HG02571 (cell line): ENCODE results near the gene GPBAR1.

Source experiments
- ATAC-seq: cut with Tn5 transposase; IDR thresholded peaks from one replicate; pipeline ENCODE4 v1.9.1; 2021; ENCODE audit warnings: mild to moderate bottlenecking, moderate library complexity; ENCODE audit not compliant: unreplicated experiment

The GPBAR1 gene

DNA sequence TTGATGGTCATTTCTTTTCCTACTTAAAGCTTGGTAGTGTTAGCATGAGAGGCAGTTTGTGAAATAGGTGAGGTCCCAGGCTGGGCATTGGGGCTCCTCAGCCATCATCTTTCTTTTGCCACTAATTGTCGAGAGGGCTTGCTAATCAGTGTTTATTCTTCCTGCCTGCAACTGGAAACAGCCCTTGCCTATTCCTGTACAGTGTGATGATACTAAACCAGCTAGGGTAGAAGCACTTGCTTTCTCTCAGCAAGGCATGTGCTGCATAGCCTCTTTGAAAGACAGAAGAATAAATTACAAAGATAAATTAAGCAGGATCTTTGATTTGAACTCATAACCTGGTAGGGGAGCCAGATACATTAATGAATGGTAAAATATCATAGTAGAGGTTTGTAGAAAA is 16.6 kb upstream of the GPBAR1 start:
- no peak for ATAC-seq

DNA sequence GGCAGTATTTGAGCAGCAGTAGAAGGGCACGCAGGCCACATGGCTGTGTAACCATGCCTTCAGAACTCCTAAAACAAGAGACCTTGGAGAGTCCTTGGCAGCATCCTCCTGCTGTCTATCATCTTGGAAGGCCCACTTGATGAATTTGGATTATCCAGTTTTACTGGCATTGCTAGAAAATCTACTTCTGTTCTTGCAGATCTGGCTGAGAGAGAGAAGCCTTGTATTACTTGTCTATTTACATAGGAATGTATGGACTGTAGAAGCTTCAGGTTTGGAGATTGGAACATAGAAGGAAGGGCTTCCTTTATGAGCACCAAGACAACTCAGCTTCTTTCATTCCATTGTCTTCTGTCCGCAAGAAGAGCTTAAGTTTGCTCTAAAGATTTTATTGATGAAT is 16.1 kb upstream of the GPBAR1 start:
- ATAC-seq: no peak

DNA sequence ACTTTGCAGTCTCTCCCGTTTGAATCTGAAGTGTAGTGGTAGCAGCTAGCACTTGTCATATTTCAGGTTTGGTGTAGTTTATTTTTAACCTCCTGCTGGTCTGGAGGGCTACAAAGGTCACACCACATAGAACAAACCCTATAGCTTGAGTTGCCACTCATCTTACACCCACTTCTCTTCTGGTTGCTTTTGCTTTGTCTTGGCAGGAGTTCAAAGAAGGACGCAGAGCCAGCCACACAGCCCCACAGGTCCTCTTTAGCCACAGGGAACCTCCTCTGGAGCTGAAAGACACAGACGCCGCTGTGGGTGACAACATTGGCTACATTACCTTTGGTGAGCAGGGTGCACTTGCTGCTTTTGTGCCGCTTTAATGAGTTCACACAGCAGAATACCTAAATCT is 15.6 kb upstream of the GPBAR1 start:
- ATAC-seq: no peak

DNA sequence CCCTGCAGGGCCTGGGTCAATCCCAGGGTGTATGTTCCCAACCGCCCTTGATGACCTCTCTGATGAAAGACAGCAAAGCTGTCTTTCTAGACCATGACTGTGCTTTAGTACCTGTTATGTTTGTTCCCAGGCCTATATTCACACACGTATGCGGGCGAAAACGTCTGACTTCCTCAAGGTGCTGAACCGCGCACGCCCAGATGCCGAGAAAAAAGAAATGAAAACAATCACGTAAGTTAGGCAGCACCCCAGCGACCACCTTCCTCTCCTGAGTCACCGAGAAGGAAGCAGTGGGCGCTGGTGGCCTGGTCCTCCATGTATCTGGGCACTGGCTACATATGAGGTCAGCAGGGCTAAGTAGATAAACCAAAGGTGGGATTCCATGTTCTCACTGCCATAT is 11.1 kb upstream of the GPBAR1 start:
- no peak for ATAC-seq

DNA sequence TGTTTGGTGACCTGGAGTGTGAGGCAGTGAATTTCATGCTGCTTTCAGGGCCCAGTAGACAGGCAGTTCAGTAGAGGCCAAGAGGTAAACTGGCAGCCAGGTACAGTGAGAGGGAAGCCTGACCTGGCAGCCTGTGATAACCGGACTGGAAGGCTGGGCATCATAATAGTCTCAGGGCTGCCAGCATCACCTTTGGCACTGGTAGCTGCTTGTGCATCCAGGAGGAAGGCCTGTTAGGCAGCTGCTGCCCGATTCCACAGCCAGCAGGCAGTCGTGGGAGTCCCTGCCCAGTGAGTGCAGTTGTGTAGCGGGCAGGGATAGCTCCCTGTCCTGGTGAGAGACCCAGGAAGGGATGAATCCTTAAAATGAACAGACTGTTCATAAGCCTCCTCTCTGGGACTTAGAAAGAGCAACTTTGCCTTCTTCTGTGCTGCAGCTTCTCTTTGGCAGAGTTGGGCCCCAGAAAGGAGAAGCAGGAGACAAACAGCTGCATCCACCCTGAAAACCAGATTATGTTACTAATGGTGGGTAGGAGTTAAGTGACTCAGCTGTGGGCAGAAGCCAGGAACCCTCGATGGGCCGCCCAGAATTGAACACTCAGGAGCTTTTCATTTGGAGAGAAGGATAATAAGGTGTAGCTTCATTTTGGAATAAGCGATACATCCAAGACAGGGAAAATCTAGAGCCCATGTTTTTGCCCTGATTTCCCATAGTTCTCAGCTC is 8.1 kb upstream of the GPBAR1 start:
- ATAC-seq: no peak

DNA sequence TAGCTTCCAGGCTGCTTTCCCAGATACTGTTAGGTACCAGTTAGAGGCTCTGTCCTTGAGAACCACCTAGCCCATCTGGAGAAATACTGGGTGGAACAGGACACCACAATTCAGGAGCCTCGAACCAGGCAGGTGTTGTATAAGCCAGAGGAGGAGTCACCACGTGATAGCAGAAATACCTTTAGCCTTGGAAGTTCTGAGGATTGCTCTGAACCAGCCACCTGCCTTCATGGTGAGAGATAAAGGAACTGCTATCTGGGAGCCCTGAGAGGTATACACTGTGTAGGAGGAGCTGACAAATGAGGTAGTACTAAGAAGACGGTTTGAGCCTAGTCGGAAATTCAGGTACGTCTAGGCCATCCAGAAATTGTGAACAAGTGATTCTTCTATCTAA is 7.6 kb upstream of the GPBAR1 start:
- no peak for ATAC-seq

DNA sequence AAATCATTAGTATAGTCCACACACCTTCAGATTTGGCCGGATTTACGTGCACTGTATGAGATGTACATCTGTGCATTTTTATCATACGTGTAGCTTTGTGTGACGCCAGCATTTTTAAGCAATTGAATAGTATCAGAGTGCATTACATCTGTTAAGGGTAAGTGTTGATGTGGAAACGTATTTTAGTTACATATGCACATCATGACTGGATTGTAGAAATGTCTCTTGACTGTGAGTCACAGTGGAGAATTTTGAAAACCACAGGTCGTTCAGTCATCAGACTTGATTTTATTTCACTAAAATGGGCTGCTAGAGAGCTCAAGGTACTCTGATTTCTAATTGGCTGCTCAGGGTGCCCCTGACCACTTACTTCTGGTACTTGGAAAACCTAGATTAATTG is 5.4 kb upstream of the GPBAR1 start:
- ATAC-seq: no peak

DNA sequence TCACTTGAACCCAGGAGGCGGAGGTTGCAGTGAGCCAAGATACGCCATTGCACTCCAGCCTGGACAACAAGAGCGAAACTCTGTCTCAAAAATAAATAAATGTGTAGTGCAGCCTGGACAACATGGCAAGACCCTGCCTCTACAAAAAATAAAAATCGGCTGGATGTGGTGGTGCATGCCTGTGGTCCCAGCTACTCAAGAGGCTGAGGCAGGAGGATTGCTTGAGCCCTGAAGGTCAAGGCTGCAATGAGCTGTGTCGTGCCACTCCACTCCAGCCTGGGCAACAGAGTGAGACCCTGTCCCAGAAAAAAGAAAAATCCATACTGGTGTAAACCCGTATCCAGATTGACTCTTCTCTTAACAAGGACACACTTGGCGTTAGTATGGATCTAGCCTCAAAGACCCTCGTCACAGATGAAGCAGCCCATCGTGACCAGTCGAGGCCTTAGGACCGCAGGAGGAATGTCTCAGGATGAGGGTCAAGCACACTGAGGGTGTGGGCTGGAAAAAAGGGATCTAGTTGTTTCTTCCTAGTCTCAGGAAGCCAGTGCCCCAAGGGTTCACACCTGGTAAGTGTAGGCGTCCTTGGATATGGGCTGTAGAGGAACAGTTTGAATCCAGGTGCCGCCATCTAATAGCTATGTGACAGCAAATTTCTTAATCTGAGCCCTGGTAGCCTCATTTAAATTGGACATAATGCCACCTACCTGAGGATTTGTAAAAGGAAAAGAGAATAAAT is 4.0 kb upstream of the GPBAR1 start:
- no peak for ATAC-seq

DNA sequence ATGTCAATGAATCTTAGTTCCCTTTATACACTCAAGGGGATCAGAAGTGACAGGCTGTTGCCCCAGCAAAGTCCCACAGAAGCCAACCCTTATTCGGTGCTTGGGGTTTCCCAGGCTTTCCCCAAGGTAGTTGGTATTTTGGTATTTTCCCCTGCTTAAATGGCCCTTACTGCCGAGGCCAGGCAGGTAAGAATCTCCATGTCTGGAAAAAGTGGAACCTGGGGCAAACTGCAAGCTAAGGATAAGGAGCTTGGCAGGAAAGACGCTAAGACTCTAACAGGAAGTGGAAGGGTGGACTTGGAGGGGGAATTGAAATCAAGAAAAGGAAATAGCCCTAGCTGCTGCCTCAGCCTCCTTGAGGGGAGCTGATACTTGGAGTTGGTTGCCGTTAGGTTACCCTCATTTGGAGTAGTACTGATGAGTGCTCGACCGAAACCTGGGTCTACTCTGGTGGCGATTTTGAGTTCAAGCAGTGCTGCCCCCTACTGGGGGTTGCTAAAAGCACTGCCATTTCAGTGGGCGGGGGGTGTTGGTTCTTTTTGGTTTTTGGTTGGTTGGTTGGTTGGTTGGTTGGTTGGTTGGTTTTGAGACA is 3.3 kb upstream of the GPBAR1 start:
- ATAC-seq: peak; percentile 59

DNA sequence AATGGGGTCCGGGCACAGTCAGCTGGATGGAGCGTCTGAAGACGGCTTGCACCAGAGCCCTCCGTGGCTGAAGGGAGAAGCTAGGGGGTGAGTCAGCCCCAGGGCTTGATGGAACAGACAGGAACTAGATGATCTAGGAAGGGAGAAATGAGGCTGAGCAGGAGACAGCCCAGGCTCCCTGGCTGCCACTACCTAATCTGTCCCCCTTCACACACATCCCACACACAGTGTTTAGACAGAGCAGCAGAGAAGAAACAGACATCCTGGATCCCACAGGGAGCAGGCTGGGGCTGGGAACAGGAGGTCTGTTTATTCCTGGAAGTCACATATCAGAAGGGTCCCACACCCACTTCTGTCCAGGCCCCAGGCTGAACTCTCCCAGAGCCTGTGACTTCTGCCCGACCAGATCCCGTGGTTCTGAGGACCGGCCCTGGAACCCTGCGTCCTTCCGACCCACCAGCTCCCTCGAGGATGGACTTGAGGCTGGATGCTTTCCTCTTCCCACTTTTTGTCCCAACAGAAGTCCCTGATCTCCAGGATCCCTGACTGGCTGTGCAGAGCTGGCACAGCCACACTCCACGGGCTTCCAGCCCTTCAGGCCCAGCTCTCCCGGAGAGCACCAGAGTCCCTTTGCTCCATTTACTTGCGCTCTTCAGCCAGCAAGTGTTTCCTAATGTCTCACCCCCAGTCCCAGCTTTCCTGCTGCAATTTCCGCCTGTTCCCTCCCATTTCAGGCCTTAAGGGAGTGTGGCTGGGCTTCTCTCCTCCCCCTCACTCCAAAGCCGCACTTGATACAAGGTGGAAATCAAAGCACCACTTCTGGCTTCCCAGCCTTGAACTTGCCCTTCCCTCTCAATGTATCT is 1.5 kb upstream of the GPBAR1 start:
- no peak for ATAC-seq

DNA sequence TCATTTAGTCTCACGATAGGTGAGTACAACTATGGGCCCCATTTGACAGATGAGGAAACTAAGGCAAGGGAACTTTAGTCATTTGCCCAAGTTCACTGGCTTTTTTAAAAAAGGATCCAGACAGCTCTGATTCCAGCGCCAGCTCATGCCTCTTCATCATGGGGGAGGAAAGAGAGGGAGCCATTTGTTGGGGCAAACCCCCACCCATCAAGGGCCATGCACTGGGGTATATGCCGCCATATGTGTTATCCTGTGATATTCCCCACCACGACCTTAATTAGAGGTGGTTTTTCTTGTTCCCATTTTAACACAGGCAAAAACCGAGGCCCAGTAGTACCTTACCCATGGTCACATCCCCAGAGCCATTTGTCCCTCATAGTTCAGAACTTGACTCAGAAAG is 649 bp upstream of the GPBAR1 start:
- no peak for ATAC-seq

DNA sequence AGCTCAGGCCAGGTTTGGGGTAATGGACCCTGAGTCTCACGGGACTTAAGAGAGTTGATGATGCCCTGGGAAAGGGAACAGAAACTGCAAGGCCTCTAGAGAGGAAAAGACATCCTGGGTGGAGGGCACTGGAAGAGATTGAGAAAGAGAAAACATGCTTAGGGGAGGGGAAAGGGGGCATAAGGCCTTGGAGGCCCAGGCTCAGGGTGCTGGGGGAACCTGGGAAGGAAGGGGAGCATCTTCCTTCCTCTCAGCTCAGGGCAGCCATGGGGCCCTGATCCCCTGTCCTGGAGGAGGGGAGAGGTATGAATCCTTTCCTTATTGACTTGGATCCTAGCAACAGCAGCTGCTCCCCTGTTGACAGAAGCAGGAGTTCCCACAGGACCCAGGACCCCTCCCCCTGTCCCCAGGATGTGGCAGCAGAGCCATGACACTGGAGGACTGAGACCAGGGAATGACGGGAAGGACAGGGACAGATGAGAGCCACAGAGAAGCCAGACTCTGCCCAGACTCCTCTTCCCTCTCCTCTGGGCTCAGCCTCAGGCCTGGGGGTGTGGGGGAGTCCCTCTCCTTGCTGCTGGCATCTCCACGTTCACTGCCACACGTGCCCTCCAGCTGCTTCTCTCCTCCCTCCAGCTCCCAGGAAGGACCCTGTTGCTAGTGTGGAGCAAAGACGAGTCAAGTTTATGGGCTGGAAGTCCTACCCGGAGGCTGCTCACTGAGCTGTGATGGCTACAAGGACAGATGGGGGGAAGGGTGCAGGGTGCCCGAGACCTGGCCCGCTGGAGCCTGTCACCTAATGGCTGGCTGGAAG is 815 bp downstream of the GPBAR1 start:
- ATAC-seq: no peak

DNA sequence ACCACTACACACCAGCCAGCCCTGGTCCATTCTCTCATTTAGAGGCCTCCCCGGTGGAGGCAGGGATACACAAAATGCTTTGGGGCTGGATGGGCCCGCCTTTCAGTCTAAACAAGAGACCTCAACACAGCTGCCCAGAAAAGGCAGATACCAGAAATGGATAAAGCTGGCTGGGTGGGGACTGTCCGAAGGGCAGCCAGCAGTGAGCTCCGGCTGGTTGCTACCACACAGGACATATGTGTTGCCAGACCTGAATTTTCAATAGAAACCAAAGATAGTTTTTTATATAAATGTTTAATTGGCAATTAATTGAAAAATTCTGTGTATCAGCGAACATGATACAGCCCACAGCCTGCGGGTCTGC is 1.4 kb downstream of the GPBAR1 start:
- ATAC-seq: no peak

DNA sequence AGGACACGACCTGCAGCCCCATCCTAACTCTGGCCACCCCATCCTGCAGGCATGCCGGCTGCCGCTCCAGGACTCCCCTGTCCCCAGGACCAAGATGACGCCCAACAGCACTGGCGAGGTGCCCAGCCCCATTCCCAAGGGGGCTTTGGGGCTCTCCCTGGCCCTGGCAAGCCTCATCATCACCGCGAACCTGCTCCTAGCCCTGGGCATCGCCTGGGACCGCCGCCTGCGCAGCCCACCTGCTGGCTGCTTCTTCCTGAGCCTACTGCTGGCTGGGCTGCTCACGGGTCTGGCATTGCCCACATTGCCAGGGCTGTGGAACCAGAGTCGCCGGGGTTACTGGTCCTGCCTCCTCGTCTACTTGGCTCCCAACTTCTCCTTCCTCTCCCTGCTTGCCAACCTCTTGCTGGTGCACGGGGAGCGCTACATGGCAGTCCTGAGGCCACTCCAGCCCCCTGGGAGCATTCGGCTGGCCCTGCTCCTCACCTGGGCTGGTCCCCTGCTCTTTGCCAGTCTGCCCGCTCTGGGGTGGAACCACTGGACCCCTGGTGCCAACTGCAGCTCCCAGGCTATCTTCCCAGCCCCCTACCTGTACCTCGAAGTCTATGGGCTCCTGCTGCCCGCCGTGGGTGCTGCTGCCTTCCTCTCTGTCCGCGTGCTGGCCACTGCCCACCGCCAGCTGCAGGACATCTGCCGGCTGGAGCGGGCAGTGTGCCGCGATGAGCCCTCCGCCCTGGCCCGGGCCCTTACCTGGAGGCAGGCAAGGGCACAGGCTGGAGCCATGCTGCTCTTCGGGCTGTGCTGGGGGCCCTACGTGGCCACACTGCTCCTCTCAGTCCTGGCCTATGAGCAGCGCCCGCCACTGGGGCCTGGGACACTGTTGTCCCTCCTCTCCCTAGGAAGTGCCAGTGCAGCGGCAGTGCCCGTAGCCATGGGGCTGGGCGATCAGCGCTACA is 2.1 kb downstream of the GPBAR1 start:
- no peak for ATAC-seq

DNA sequence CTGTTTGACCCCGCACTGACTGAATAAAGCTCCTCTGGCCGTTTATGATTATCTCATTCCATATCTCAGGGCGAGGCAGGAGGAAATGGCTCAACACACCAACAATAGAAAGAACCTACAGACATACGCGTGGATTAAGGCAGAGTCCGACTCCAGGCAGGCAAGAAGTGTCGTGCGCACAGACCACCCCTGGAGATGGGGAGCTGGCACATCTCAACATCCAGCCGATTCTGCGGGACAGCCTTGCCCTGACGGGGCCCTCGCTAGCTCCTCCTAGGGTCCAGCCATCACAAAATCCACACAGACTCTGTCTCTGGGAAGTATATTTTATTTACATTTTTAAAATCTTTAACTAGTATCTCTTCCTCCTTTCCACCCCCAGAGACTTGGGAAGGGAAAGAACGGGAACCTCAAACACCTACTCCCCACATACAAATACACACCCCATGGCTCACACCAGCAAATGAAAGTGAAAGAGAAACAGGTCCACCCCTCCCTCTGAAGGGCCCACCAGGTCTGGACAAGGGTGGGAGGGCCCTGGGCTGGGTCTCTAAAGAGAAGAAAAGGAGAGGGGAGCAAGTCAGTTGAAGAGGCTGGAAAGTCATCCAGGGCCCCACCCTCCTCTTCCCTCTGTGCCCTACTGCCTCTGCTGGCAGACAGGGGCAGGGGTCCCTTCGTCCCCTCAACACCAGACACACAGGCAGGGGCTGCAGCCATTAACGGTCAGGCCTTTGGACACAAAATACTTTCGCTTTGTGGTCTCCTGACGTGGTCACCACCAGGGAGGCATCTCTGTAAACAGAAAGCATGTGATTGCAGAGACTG is 3.2 kb downstream of the GPBAR1 start:
- ATAC-seq: no peak

DNA sequence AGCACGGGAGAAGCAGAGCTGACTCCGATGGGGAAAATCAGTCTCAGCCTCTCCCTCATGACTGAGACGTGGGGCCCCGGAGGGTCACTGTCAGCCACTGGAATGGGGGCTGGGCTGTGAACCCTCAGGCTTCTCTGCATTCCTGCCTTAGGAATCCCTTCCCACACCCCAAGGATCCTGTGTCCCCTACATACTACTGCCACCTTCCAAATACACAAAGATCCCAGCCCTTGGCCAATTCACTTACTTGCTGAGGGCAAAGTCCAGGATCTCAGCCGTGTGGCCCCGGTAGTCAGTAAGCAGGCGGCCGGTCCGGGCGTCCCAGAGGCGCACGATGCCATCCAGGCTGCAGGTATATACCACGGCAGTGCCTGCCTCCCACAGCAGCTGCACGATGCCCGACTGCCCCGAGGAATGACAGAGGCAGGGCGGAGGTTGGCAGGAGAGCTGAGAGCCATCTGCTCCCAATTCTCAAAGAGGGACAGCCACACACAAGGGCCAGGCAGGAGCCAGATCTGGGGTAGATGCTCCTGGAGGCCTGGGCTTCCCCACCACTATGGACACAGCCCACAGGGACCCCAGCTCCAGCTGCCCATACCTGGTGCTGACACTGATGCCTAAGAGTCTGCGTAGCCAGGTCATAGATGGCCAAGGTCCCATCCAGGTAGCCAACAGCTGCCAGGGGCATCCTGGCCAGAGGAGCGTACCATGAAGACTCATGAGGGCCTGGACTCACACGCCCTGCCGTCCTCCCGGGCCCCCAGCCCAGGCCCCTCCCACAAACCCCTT is 4.2 kb downstream of the GPBAR1 start:
- no peak for ATAC-seq

DNA sequence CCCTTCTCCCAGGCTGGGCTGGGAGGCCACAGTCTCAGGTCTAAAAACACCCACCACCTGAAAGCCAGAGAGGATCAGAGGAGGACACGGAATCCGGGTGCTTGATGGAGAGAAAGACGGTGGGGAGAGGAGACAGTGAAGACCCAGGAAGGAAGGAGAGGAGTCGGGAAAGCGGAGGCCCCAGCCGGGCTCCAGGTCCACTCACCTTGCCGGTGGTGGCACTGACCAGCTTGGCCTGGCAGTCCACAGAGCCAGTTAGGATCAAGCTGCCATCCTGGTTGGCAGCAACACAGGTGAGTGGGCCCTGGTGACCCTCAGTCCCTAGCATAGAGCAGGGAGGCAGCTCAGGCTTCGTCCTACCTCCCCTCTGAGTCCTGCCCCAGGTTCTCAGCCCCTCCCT is 4.8 kb downstream of the GPBAR1 start:
- ATAC-seq: no peak
